ENCODE measurements around the gene NOL6. TPM values are rescaled to one million over a fixed set of nuclear protein-coding genes. Genes with fewer than 3 reads are reported as not detected.
"Not testable (repeated sequence)": the region's sequence is repeated elsewhere in the genome, so short reads cannot be mapped to it uniquely, and the experiment has no call there.

NOL6 gene
- total and polyA plus RNA-seq, 2 of the 13 experiments (the other 11 are each of a cell fraction or from before 2014, with no cell fraction given), result 17.0 to 30.2 TPM

DNA sequence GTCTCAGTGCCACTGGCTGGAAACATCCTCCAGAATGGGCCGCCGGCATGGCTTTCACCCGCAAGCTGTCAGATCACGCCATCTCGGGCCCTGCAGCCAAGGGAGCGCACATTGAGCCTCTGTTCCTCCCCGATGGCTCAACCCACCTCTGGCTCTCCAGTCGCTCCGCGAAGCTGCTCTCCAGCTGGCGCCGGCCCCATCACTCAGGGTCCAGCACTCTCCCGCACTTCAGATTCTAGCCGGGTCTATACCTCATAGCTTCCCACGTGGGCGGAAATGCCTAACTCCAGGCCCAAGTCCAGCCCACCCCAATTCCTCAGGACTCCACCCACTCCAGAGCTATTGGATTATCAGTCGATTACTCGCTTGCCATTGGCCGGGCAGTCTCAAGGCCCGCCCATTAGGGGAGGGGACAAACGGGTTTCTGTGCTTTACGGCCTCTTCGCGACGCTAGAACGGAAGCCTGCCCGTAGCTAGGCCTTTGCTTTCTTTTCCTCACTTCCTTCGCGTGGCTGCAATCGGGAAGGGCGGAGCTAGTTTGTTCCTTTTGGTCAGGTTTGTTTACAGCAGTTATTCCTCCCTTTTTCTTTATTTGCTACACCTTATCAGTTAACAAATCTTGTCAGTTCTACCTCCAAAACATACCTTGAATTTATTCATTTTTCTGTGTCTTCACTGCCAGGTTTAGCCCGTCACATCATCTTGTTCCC is at the start of gene NOL6 (continued):
- no peak for TF ChIP-seq NBN (conservative IDR thresholded peaks at IDR 0.05)
- TF ChIP-seq ZNF713 (CRISPR knock-in tag; IDR thresholded peaks at IDR 0.05), result no peak
- TF ChIP-seq KLF16 (CRISPR knock-in tag; IDR thresholded peaks at IDR 0.05), result peak in 1 of 2 experiments; percentile 76; a peak in 1 of 4 replicates
- peak; percentile 54; the same call in 1 of the 2 replicates for TF ChIP-seq HOXA3 (CRISPR knock-in tag; IDR thresholded peaks at IDR 0.05)
- TF ChIP-seq, protein P1, sequence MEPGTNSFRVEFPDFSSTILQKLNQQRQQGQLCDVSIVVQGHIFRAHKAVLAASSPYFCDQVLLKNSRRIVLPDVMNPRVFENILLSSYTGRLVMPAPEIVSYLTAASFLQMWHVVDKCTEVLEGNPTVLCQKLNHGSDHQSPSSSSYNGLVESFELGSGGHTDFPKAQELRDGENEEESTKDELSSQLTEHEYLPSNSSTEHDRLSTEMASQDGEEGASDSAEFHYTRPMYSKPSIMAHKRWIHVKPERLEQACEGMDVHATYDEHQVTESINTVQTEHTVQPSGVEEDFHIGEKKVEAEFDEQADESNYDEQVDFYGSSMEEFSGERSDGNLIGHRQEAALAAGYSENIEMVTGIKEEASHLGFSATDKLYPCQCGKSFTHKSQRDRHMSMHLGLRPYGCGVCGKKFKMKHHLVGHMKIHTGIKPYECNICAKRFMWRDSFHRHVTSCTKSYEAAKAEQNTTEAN (CRISPR knock-in tag; conservative IDR thresholded peaks at IDR 0.05), result no peak
- TF ChIP-seq ZNF543 (CRISPR knock-in tag; IDR thresholded peaks at IDR 0.05), result 0 out of 2 replicates have a peak, but pooled peaks have one; percentile 16
- no peak for TF ChIP-seq IKZF4 (CRISPR knock-in tag; IDR thresholded peaks at IDR 0.05; ENCODE audit: borderline replicate concordance, low read depth, not compliant biosample characterization)

DNA sequence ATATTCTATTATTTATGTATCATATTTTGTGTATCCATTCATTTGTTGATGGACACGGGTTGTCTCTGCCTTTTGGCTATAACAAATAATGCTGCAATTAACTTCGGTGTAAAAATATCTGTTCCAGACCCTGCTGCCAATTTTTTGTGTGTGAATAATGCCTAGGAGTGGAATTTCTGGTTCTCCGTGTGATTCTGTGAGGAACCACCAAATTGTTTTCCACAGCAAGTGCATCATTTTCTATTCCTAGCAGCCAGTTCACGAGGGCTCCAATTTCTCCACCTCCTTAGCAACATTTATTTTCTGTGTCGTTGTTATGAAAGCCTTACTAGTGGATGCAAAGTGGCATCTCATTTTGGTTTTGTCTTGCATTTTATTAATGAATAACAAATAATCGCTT is 48.1 kb upstream of the NOL6 start:
- CTCF ChIA-PET (ENCODE audit: low intra/inter-chr PET ratio, low total read pairs), result not testable (repeated sequence)

DNA sequence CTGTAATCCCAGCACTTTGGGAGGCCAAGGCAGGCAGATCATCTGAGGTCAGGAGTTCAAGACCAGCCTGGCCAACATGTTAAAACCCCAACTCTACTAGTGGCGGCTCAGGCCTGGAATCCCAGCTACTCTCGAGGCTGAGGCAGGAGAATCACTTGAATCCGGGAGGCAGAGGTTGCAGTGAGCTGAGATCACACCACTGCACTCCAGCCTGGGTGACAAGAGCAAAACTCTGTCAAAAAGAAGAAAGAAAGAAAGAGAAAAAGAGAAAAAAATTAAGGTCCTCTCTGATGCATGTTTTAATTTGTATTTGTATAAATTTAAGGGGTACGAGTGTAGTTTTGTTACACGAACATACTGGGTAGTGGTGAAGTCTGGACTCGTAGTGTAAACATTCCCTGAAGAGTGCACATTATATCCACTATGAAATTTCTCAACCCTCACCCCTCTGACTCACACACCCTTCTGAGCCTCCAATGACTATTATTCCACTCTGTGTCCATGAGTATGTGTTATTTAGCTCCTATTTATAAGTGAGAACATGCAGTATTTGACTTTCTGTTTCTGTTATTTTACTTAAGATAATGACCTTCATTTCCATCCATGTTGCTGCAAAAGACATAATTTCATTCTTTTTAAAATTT is 44.3 kb upstream of the NOL6 start:
- H3K9ac ChIP-seq (ENCODE audit: insufficient read depth, low read depth, low read length); in situ Hi-C loops (cut with HindIII; ENCODE audit: extremely low pct_ligation_motif_present, low pct_unique_long_range_greater_than_20kb); H3K27me3 ChIP-seq (ENCODE audit: control insufficient read depth in 1 of 2, insufficient read depth in 2 of 2, low read length in 2 of 2); H3K79me2 ChIP-seq (ENCODE audit: insufficient read depth, low read length); H2AFZ ChIP-seq (ENCODE audit: low read length); FAIRE-seq; POLR2A ChIA-PET; H3K4me2 ChIP-seq (ENCODE audit: low read depth, low read length); H3K4me1 ChIP-seq (ENCODE audit: insufficient read depth, low read length); H3K36me3 ChIP-seq (replicated peaks in 1 of 2; ENCODE audit: control insufficient read depth in 1 of 2, insufficient read depth in 2 of 2, low read length in 2 of 2); H3K27ac ChIP-seq (ENCODE audit: extremely low read length, insufficient read depth, low read length); H3K4me3 ChIP-seq (replicated peaks in 1 of 3; ENCODE audit: insufficient read depth in 1 of 3, low read depth in 2 of 3, low read length in 3 of 3); H4K20me1 ChIP-seq (ENCODE audit: insufficient read depth, low read length); BruUV-seq (replicated peaks); H3K9me3 ChIP-seq (ENCODE audit: low read length): not testable (repeated sequence)
- CTCF ChIA-PET (ENCODE audit: low intra/inter-chr PET ratio, low total read pairs), result interaction anchor here (1.2 kb wide), 1 partner anchor 115 kb away, joined by 7 read pairs; no protein-coding TSS in a partner anchor
- intact Hi-C loops (cut with micrococcal nuclease; ENCODE audit: unreplicated experiment), result loop anchor here (5.0 kb wide), 1 partner anchor 116 kb away; the partner anchor contains the start of gene AQP7
- ATAC-seq (peak; percentile 73; the same call in 2 of the 3 replicates), DNase-seq (ENCODE audit: low spot score) (peak; percentile 16)
- 2% methylated on average over 6 of the region's 6 CpGs for WGBS (ENCODE audit: low lambda C conversion rate)

More for the DNA sequence above, 48.1 kb upstream of the NOL6 start:
- H3K79me2 ChIP-seq (ENCODE audit: insufficient read depth, low read length); ATAC-seq; H4K20me1 ChIP-seq (ENCODE audit: insufficient read depth, low read length); in situ Hi-C loops (cut with HindIII; ENCODE audit: extremely low pct_ligation_motif_present, low pct_unique_long_range_greater_than_20kb); BruUV-seq (replicated peaks); FAIRE-seq; H2AFZ ChIP-seq (ENCODE audit: low read length); H3K4me2 ChIP-seq (ENCODE audit: low read depth, low read length); H3K9ac ChIP-seq (ENCODE audit: insufficient read depth, low read depth, low read length); H3K9me3 ChIP-seq (ENCODE audit: low read length); DNase-seq (ENCODE audit: low spot score); H3K4me3 ChIP-seq (replicated peaks in 1 of 3; ENCODE audit: insufficient read depth in 1 of 3, low read depth in 2 of 3, low read length in 3 of 3); H3K36me3 ChIP-seq (replicated peaks in 1 of 2; ENCODE audit: control insufficient read depth in 1 of 2, insufficient read depth in 2 of 2, low read length in 2 of 2); POLR2A ChIA-PET; H3K27ac ChIP-seq (ENCODE audit: extremely low read length, insufficient read depth, low read length): not testable (repeated sequence)
- peaks cover 1 to 12% of the 10 kb centered on the region in 2 experiments; a peak in 3 of 5 replicates for H3K27me3 ChIP-seq (ENCODE audit: control insufficient read depth in 1 of 2, insufficient read depth in 2 of 2, low read length in 2 of 2)
- 0 out of 2 replicates have a peak, but pooled peaks cover 14% of the 10 kb centered on the region for H3K4me1 ChIP-seq (ENCODE audit: insufficient read depth, low read length)
- intact Hi-C loops (cut with micrococcal nuclease; ENCODE audit: unreplicated experiment), result loop anchor here (2.0 kb wide), 1 partner anchor 83 kb away; no protein-coding TSS in a partner anchor
- WGBS (ENCODE audit: low lambda C conversion rate), result 18% methylated on average over 6 of the region's 6 CpGs

Measured in HepG2 (cell line).